Activated naive CD4-positive, alpha-beta T cell treated with anti-CD3 and anti-CD28 coated beads, Interleukin-2, amount 10 ng/mL, durations not matched to agents 7 days and 5 days (primary cell): ENCODE data around the gene ZNRD2.

Source experiments
- CTCF ChIA-PET: fragments of 350-600 bp; sonication (Branson Sonifier 250); formaldehyde crosslinking; loops from one replicate; lab custom pipeline; 2021; ENCODE audit warnings: antibody characterized with exemption; lab: Charles Lee
- DNase-seq: peaks from one replicate; pipeline ENCODE4 v3.0.0-alpha.2; 2020
- H3K27ac Mint-ChIP-seq: one replicate; pipeline ENCODE4 v1.8.0; 2021; ENCODE audit warnings: mild to moderate bottlenecking, moderate library complexity, mixed read lengths
- H3K27me3 Mint-ChIP-seq: one replicate; pipeline ENCODE4 v1.8.0; 2021; ENCODE audit warnings: mild to moderate bottlenecking, mixed read lengths
- H3K36me3 Mint-ChIP-seq: one replicate; pipeline ENCODE4 v1.8.0; 2021; ENCODE audit warnings: mixed read lengths
- H3K4me1 Mint-ChIP-seq: one replicate; pipeline ENCODE4 v1.8.0; 2021; ENCODE audit warnings: mixed read lengths
- H3K4me3 Mint-ChIP-seq: one replicate; pipeline ENCODE4 v1.8.0; 2021; ENCODE audit warnings: mild to moderate bottlenecking, moderate library complexity, mixed read lengths
- H3K9me3 Mint-ChIP-seq: one replicate; pipeline ENCODE4 v1.8.0; 2021; ENCODE audit warnings: mixed read lengths

ZNRD2 gene

DNA sequence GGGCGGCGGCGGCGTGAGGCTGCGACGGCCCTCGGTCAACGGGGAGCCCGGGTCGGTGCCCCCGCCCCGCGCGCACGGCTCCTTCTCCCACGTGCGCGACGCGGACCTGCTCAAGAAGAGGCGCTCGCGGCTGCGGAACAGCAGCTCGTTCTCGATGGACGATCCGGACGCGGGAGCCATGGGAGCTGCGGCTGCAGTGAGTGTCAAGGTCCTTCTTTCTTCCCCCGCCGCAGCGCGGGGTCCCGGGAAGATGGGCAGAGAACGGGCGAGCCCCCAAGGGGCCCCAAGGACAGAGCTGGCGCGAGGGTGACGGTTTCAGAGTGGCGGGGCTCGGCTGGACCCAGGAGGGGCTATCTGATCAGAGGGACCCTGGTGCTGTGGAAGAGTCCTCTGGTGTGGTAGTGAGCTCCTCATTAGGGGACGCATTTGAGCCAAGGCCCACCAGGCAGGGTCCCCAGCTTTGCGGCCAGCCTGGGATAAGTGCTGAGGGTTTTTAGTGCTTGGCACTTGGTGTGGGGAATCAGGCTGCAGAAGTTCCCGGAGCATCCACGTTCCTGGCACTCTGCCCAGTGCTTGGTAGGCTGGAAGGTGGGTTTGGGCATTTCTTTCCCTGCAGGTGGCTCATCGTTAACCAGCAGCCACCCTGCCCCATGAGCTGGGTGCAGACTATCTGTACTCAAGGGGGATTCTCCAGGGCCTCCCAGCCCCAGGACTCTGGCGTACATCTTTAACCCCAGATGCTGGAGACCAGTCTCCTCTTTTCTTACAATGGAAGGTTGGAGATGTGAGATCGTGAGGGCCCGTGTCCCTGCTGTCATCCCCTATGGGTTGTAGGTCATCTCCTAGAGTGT is 15.3 kb downstream of the ZNRD2 start:
- Mint-ChIP-seq H3K27me3 (no peaks in the 10 kb centered on the region), H3K9me3 (no peaks in the 10 kb centered on the region), H3K27ac (peak overlapping the region; percentile 62), H3K36me3 (peaks cover 37% of the 10 kb centered on the region), H3K4me3 (no peak overlapping the region), H3K4me1 (peaks cover 35% of the 10 kb centered on the region)
- DNase-seq = no peak
- CTCF ChIA-PET = interaction anchor here (2.2 to 5.8 kb wide), 3 partner anchors 8 to 13 kb away, joined by 15 to 60 read pairs (median 44); partner anchors contain the start of genes EHBP1L1, FAM89B and ZNRD2

- CTCF ChIA-PET = interaction anchor here (4.4 to 5.8 kb wide), 3 partner anchors 10 to 45 kb away, joined by 44 to 60 read pairs (median 48); partner anchors contain the start of genes EHBP1L1, FAM89B and ZNRD2
- no peaks in the 10 kb centered on the region for H3K27me3 Mint-ChIP-seq
- H3K4me1 Mint-ChIP-seq = peaks cover 35% of the 10 kb centered on the region
- no peaks in the 10 kb centered on the region for H3K9me3 Mint-ChIP-seq
- no peak for DNase-seq
- H3K27ac Mint-ChIP-seq = peak overlapping the region; percentile 62
- H3K4me3 Mint-ChIP-seq = no peak overlapping the region
- H3K36me3 Mint-ChIP-seq = peaks cover 36% of the 10 kb centered on the region
Measured at GRCh38 chr11:65586247-65586630, 16.0 kb downstream of the ZNRD2 start.

- H3K4me3 Mint-ChIP-seq = no peak overlapping the region
- no peaks in the 10 kb centered on the region for H3K27me3 Mint-ChIP-seq
- H3K36me3 Mint-ChIP-seq = peaks cover 34% of the 10 kb centered on the region
- CTCF ChIA-PET = interaction anchor here (4.4 to 5.8 kb wide), 3 partner anchors 10 to 45 kb away, joined by 44 to 60 read pairs (median 48); partner anchors contain the start of genes EHBP1L1, FAM89B and ZNRD2
- H3K9me3 Mint-ChIP-seq = no peaks in the 10 kb centered on the region
- H3K4me1 Mint-ChIP-seq = peaks cover 35% of the 10 kb centered on the region
- H3K27ac Mint-ChIP-seq = peak overlapping the region; percentile 62
- no peak for DNase-seq
Measured at GRCh38 chr11:65586676-65587075, 16.4 kb downstream of the ZNRD2 start.

- CTCF ChIA-PET = interaction anchor here (0.6 to 5.8 kb wide), 19 partner anchors 9 to 400 kb away, joined by 3 to 60 read pairs (median 4); partner anchors contain the start of genes EHBP1L1, FAM89B, PCNX3 and SCYL1
- DNase-seq = peak; percentile 86
- Mint-ChIP-seq H3K36me3 (peaks cover 24% of the 10 kb centered on the region), H3K27ac (peak overlapping the region; percentile 79), H3K4me3 (no peak overlapping the region), H3K27me3 (no peaks in the 10 kb centered on the region), H3K4me1 (peaks cover 32% of the 10 kb centered on the region), H3K9me3 (no peaks in the 10 kb centered on the region)
Measured at GRCh38 chr11:65588199-65589054, 18.1 kb downstream of the ZNRD2 start.

DNA sequence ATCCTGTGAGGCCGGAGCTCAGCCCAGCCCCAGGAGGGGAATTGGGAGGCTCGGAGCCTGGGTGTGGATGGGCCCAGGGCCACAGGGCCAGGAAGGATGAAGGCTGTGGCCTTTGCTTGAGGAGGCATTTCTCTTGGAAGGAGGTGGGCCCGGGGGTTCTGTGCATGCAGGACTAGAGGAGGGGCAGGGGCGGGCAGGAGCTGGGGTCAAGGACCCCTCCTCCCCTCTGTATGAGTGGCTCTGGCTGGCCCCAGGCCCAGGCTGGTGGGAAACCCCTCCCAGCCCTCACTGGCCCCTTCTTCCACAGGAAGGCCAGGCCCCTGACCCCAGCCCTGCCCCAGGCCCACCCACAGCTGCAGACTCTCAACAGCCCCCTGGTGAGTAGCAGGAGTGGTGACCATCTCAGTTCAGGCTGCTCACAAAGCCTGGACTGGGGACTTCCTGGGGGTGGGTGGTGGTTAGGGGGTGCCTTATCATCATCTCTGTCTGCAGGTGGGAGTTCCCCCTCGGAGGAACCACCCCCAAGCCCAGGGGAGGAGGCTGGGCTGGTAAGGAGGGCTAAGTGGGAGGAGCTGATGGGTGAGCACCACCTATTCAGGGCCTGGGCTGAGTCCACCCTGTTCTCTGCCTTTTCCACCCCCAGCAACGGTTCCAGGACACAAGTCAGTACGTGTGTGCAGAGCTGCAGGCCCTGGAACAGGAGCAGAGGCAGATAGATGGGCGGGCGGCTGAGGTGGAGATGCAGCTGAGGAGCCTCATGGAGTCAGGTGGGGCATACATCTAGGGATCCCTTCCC is 19.4 kb downstream of the ZNRD2 start:
- Mint-ChIP-seq H3K27ac (no peak overlapping the region), H3K4me1 (peaks cover 41% of the 10 kb centered on the region), H3K36me3 (peaks cover 18% of the 10 kb centered on the region), H3K27me3 (no peaks in the 10 kb centered on the region), H3K4me3 (no peak overlapping the region), H3K9me3 (no peaks in the 10 kb centered on the region)
- peak; percentile 38 for DNase-seq
- CTCF ChIA-PET = interaction anchor here (1.1 to 5.8 kb wide), 6 partner anchors 13 to 48 kb away, joined by 3 to 60 read pairs (median 28); partner anchors contain the start of genes EHBP1L1, FAM89B and ZNRD2

- DNase-seq = no peak
- H3K36me3 Mint-ChIP-seq = peaks cover 18% of the 10 kb centered on the region
- H3K4me3 Mint-ChIP-seq = no peak overlapping the region
- peak overlapping the region; percentile 42 for H3K27ac Mint-ChIP-seq
- CTCF ChIA-PET = interaction anchor here (1.3 to 5.8 kb wide), 4 partner anchors 14 to 49 kb away, joined by 3 to 60 read pairs (median 26); partner anchors contain the start of gene EHBP1L1
- H3K27me3 Mint-ChIP-seq = no peaks in the 10 kb centered on the region
- no peaks in the 10 kb centered on the region for H3K9me3 Mint-ChIP-seq
- peaks cover 47% of the 10 kb centered on the region for H3K4me1 Mint-ChIP-seq
Measured at GRCh38 chr11:65590240-65590738, 20.0 kb downstream of the ZNRD2 start.

DNA sequence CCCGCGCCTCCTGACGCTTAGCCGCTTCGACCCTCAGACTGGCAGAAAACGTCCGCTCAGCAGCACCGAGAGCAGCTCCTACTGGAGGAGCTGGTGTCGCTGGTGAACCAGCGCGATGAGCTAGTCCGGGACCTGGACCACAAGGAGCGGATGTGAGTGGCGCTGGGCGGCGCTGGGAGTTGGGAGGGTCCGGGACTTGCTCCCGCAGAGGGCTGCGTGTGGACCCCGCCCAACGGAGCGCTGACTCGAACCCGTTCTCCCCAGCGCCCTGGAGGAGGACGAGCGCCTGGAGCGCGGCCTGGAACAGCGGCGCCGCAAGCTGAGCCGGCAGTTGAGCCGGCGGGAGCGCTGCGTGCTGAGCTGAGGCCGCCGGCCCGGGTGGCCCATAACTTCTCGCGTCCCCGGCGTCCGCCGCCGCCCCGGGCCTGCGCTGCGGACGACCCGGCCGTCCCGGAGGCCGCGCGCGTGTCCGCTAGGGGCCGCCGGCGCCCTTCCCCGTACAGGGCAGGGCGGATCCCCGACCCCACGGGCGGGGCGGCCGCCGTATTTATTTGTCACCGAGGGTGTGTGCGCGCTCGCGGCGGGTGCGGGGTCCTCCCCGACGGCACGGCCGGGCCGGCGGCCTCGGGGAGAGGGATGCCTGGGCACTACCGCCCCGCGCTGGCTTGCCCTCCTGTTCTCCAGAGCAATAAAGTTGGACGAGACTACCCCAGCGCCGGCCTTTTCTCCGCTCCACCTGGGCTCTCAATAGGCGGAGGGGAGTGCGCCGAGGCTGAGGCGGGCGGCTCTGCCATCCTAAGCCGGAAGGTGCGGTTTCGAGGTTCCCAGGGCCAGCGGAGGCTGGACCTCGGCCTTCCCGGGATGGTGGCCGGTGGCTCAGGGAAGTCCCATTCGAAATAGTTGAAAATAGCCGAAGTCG is 21.9 kb downstream of the ZNRD2 start:
- CTCF ChIA-PET = interaction anchor here (0.7 to 3.0 kb wide), 10 partner anchors 8 to 226 kb away, joined by 3 to 30 read pairs (median 5); partner anchors contain the start of gene FAM89B
- H3K4me1 Mint-ChIP-seq = peaks cover 45% of the 10 kb centered on the region
- H3K36me3 Mint-ChIP-seq = peaks cover 11% of the 10 kb centered on the region
- H3K27me3 Mint-ChIP-seq = no peaks in the 10 kb centered on the region
- H3K9me3 Mint-ChIP-seq = no peaks in the 10 kb centered on the region
- H3K27ac Mint-ChIP-seq = no peak overlapping the region
- DNase-seq = no peak
- H3K4me3 Mint-ChIP-seq = no peak overlapping the region

- Mint-ChIP-seq H3K36me3 (peaks cover 15% of the 10 kb centered on the region), H3K27me3 (no peaks in the 10 kb centered on the region), H3K4me3 (no peak overlapping the region), H3K27ac (no peak overlapping the region), H3K4me1 (peaks cover 37% of the 10 kb centered on the region), H3K9me3 (no peaks in the 10 kb centered on the region)
- CTCF ChIA-PET = interaction anchor here (0.7 to 3.5 kb wide), 15 partner anchors 9 to 226 kb away, joined by 3 to 31 read pairs (median 6); partner anchors contain the start of genes EHBP1L1, FAM89B and ZNRD2
- no peak for DNase-seq
Measured at GRCh38 chr11:65592858-65593517, 22.7 kb downstream of the ZNRD2 start.

- DNase-seq = peak; percentile 59
- H3K36me3 Mint-ChIP-seq = peaks cover 14% of the 10 kb centered on the region
- peaks cover 30% of the 10 kb centered on the region for H3K4me1 Mint-ChIP-seq
- no peaks in the 10 kb centered on the region for H3K27me3 Mint-ChIP-seq
- no peaks in the 10 kb centered on the region for H3K9me3 Mint-ChIP-seq
- CTCF ChIA-PET = interaction anchor here (0.6 to 3.5 kb wide), 24 partner anchors 10 to 557 kb away, joined by 3 to 31 read pairs (median 4); partner anchors contain the start of genes EHBP1L1, FAM89B, PCNX3 and ZNRD2
- peak overlapping the region; percentile 52 for H3K27ac Mint-ChIP-seq
- H3K4me3 Mint-ChIP-seq = no peak overlapping the region
Measured at GRCh38 chr11:65593518-65594414, 23.5 kb downstream of the ZNRD2 start.

DNA sequence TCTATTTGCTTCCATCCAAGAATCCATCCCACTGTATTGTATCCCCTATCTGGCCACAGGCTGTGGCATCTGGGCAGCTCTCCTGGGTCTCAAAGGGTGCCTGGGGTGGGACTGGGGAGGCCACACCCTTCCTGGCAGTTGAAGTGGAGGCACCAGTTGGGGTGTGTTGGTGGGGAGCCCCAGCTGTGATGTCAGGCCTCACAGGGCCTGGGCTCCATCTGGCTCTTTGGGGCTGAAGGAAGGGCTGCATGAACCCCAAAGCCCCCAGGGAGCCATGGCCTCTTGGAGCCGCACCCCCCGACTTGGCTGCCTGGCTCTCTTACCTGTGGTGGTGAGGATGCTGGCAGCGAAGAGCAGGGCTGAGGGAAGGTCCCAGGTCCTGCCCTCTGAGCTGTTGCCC is 24.9 kb downstream of the ZNRD2 start:
- no peaks in the 10 kb centered on the region for H3K9me3 Mint-ChIP-seq
- H3K27ac Mint-ChIP-seq = peak overlapping the region; percentile 67
- CTCF ChIA-PET = interaction anchor here (1.0 to 3.5 kb wide), 7 partner anchors 9 to 54 kb away, joined by 3 to 31 read pairs (median 21); partner anchors contain the start of genes EHBP1L1, FAM89B, PCNX3 and ZNRD2
- DNase-seq = no peak
- H3K27me3 Mint-ChIP-seq = no peaks in the 10 kb centered on the region
- H3K4me1 Mint-ChIP-seq = peaks cover 25% of the 10 kb centered on the region
- H3K36me3 Mint-ChIP-seq = peaks cover 17% of the 10 kb centered on the region
- H3K4me3 Mint-ChIP-seq = no peak overlapping the region
